ENCODE measurements around the gene ZNF320.
"Not testable (repeated sequence)": the region's sequence is repeated elsewhere in the genome, so short reads cannot be mapped to it uniquely, and the experiment has no call there.

The ZNF320 gene

DNA sequence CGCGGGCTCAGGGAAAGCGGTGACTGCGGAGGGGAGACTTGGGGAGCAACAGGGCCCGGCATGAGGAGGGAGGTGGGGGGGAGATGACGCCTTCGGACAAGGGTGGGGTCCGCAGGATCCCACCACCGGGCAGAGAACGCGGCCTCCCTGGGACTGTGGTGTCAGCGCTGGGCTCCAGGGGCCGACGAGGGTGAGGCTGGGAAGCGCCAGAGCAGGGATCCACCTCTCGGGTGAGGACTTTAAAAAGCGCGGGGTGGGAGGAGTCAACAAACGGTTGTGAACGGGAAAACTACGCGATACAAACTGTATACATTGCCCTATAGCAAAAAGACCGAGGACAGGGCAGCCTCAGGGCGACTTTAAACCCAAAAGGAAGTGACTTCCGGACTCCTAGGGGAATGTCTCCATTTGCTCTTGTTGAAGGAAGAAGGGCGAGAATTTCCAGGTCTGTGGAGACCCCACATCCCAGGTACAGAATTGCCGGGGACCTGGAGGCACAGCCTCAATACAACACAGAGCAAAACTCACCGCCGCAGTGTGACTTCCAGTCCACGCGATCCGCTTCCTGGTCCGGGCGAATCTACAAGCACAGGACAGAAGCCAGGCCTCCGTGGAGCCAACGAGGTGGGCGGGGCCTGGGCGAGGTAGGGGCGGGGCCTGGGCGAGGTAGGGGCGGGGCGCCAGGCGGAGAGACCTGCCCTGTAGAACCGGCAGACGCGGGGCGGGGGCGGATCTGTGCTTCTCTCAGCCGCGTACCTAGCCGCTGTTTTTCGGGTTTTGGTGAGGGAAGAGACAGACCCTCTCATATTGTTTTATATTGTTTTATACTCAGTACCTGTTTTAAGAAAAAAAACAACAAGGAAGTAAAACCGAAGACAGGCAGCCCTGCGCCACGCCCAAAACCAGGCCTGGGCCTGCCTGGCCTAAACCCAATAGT, 25.7 kb upstream of the ZNF320 start, which contains the start of gene ZNF888:
TSS of gene ZNF888 (minus strand) at position 588 of the 937 bp plus-strand sequence. CDS start 5,555 bp downstream, outside the sequence.
- peak; percentile 52 for DNase-seq (ENCODE audit: low spot score)

DNA sequence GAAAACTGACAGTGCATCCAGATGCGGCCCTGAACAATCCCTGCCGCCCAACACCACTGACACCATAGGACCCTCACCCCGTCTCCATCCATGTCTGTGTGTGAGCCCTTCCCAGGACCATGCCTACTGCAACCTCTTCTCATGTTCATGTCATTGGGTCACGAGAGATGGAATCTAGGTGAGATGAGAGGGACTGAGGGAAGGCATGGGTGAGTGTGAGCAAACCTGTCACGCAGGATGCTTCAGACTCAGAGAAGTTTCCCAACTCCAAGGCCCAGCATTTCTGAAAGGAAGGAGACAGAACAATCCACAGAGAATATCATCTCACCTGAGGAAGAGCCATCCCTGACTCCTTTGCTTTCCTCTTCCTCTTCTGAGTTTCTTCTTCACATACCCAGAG, 20.1 kb upstream of the ZNF320 start:
- no peak for DNase-seq (ENCODE audit: low spot score)

DNA sequence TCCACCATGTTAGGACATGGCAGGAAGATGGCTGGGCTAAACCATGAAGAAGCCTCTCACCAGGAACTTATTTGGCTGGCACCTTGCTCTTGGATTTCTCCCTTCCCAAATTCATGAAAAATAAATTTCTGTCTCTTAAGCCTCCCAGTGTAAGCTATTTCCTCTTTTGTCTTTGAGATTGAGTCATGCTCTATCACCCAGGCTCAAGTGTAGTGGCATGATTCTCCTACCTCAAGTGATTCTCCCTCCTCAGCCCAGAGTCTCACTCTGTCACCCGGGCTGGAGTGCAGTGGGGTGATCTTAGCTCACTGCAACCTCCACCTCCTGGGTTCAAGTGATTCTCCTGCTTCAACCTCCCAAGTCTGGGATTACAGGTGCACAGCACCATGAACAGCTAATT, 13.2 kb upstream of the ZNF320 start:
- no peak for DNase-seq (ENCODE audit: low spot score)

DNA sequence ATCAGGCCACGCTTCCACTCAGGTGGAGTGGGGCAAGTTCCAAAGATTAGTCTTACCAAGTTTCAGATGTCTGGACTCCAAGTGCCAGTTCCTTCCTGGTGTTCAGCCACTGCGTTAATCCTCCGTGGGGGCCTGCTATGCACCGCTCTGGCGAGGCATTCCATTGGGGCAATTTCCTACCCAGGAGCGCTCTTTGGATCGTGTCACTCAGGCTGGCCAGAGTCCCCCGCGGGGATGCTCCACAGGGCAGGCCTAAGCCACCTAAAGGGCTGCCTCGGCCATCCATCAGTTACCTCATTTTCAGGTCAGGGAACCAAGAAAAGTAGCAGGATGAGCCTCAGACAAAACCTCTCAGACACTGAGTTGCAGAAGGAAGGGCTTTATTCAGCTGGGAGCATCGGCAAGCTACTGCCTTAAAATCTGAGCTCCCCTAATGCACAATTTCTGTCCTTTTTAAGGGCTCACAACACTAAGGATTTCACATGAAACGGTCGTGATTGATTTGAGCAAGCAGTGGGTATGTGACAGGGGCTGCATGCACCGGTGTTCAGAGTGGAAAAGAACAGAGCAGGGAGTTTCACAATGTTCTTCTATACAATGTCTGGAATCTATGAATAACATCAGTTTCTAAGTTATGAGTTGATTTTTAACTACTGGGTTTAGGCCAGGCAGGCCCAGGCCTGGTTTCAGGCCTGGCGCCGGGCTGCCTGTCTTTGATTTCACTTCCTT, 6.8 kb upstream of the ZNF320 start:
- not testable (repeated sequence) for DNase-seq (ENCODE audit: low spot score)

- DNase-seq (ENCODE audit: low spot score), result no peak
Observed at GRCh38 chr19:52901842-52902241, 4.4 kb upstream of the ZNF320 start.

DNA sequence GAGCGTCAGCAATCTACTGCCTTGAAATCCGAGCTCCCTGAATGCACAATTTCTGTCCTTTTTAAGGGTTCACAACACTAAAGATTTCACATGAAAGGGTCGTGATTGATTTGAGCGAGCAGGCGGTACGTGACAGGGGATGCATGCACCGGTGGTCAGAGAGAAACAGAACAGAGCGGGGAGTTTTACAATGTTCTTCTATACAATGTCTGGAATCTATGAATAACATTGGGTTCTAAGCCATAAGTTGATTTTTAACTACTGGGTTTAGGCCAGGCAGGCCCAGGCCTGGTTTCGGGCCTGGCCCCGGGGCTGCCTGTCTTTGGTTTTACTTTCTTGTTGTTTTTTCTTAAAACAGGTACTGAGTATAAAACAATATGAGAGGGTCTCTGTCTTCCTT, 1.2 kb upstream of the ZNF320 start:
- not testable (repeated sequence) for DNase-seq (ENCODE audit: low spot score)

DNA sequence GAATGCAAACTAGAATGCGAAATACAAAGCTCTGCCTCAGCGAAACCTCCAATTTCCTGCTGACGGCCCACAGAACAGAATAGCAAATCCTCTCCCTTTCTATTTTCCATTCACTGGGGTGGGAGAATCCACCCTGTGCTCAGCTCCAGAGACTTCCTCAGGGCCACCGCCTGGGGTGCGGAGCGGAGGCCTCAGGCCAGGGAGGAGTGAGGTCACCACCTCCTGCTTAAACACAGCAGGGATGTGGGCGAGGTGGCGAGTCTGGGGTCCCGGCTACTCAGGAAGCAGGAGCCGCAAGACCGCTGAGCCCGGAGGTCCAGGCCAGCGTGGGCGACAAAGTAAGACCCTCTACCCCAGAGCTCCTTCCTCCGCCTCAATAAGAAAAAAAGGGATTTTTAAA, 666 bp upstream of the ZNF320 start:
- no peak for DNase-seq (ENCODE audit: low spot score)

DNA sequence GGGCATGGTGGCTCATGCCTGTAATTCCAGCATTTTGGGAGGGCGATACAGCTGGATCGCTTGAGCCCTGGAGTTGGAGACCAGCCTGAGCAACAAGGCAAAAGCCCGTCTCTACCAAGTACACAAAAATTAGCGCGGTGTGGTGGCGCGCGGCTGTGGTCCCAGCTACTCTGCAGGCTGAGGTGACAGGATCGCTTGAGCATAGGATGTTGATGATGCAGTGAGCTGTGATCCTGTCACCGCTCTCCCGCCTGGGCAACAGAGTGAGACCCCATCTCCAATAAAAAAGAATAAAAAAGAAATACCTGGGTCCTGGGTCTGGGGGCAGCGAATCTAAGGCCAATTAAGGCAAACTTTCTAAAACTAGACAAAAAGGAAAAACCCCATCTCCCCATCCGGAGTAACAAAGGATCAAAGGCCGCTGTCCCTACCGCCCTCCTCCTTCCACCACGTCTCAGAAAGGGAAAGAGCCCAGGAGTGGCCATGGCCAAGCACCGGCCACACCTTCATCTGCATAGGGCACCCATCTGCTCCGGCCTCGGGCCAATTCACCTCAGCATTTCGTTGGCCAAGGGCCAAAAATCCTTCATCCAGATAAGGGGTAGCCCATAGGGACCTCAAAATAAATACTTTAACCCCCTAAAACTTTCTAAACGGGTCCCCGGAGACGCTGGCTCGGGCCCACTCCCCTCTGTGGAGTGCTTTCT, 851 bp downstream of the ZNF320 start:
- no peak for DNase-seq (ENCODE audit: low spot score)

DNA sequence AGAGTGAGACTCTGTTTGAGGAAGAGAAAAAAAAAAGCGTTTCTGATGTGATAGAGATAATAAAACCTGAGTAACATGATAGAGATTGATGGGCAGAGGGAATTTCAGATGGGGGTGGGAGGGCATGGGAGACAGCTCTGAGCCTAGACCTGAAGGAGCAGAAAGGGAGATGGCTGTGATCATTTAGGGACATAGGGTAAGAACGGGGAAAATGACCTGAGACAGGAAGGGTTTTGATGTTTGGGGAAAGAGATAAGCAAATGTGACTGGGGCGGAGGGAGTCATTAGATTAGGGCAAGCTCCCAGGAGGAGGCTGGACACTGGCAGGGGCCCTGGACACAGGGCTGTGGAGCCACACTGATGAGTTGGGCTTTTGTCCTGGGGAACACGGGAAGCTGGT, 6.1 kb downstream of the ZNF320 start:
- no peak for DNase-seq (ENCODE audit: low spot score)

- DNase-seq (ENCODE audit: low spot score), result no peak
Observed at GRCh38 chr19:52889931-52890330, 7.5 kb downstream of the ZNF320 start.

DNA sequence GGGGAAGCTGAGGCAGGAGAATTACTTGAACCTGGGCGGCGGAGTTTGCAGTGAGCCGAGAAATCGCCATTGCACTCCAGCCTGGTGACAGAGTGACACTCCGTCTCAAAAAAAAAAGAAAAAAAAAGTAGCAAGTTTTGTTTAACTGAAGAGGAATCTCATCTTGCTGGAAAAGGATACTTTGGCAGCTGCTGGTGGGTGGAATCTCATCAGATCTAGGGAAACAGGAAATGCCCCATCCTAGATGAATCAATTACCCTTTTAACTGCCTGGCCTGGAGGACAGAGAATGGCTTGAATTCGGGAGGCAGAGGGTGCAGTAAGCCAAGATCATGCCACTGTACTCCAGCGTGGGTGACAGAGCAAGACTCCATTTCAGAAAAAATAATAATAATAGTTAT, 8.4 kb downstream of the ZNF320 start:
- no peak for DNase-seq (ENCODE audit: low spot score)

DNA sequence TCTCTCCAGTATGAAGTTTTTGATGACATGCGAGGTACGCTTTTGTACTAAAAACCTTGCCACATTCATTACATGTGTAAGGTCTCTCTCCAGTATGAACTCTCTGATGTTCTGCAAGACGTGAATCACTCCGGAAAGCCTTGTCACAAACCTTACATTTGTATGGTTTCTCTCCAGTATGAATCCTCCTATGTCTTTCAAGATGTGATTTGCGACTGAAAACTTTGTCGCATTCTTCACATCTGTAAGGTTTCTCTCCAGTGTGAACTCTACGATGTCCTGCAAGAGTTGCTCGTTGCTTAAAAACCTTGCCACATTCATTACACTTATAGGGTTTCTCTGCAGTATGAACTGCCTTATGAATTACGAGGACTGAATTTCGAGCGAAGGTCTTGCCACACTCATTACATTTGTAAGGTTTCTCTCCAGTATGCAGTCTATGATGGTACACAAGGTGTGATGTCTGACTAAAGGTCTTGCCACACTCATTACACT, 16.5 kb downstream of the ZNF320 start:
- DNase-seq (ENCODE audit: low spot score), result no peak

- DNase-seq (ENCODE audit: low spot score), result not testable (repeated sequence)
Observed at GRCh38 chr19:52872996-52873395, 24.4 kb downstream of the ZNF320 start.

DNA sequence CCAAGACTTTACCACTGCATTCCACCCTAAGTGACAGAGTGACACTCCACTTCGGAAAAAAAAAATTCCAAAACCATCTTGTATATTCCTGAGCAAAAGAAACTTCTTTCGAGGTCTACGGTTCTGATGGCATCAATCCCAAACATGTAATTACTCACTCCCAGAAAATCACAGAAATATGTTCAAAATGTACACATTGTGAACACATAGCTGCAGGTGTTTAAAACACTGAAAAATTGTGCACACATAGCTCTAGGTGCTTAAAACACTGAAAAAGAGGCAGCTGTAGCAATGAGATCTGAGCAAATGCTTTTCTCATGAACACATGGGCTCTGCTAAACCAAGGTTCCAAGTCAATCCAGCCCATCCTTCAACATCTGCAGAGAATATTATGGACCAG, 26.0 kb downstream of the ZNF320 start:
- no peak for DNase-seq (ENCODE audit: low spot score)

GRCh38 chr19:52868031-52868430, 29.4 kb downstream of the ZNF320 start:
- not testable (repeated sequence) for DNase-seq (ENCODE audit: low spot score)

- DNase-seq (ENCODE audit: low spot score), result peak; percentile 28
Observed at GRCh38 chr19:52857378-52858191, 39.9 kb downstream of the ZNF320 start, which contains the start of gene ZNF468. Gene ZNF468 (minus strand): TSS chr19:52857619. CDS start chr19:52854272, 3,347 bp downstream.

- not testable (repeated sequence) for DNase-seq (ENCODE audit: low spot score)
Observed at GRCh38 chr19:52856540-52857377, 40.7 kb downstream of the ZNF320 start.
